MV-4-11 (cell line): ENCODE measurements around the gene CRYBB1.
A peak's percentile ranks its signal among the peaks of the same experiment; 100 is the strongest.

Experiments used
- DNase-seq: peaks from one replicate; lab custom pipeline; 2025; lab: John Stamatoyannopoulos, UW

Gene CRYBB1

DNA sequence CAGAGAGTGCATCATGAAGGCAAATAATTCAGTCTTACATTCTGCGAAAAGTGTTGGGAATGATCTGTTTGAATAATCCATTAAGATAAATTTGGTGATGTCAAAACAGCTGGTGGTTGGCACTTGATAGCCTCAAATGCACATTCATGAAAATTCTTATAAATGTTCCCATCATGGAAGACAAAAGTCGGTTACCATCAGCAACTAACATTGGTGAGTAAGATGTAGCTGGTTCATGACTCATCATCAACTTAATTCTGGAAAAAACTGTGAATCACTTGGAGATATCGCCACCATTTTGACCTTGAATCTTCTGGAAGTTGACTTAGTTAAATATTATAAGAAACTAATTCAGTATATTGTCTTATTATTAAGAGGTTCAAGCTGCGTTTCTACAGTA is 11.2 kb downstream of the CRYBB1 start:
- no peak for DNase-seq

DNA sequence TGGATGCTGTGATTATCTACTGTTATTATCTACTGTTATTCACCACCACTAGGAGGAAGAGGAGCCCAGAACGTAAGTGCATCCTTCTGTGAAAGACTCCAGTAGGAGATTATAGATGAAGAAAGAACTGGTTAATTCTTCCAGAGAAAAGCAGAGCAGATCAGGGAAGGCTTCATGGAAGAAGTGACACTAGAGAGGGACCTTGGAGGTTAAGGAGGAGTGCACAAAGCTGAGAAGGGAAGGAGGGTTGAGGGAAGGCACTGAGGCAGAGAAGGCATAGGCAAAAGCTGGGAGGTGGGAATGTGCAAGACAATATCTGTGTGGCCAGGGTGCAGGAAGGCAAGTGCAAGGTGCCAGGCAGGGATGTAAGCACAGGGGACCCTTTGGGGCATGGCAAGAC is 13.5 kb downstream of the CRYBB1 start:
- no peak for DNase-seq

DNA sequence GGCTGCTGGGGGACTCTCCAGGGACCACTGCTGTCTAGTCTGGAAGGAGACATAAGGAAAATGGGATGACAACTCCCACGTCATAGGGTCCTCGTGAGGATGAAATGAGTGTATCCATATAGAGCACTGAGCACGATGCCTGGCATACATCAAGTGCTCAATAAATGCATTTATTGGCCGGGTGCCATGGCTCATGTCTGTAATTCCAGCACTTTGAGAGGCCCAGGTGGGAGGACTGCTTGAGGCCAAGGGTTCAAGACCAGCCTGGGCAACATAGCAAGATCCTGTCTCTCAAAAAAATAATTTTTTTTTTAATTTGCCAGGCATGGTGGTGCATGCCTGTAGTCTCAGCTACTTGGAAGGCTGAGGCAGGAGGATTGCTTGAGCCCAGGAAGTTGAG is 15.7 kb downstream of the CRYBB1 start:
- DNase-seq: no peak

DNA sequence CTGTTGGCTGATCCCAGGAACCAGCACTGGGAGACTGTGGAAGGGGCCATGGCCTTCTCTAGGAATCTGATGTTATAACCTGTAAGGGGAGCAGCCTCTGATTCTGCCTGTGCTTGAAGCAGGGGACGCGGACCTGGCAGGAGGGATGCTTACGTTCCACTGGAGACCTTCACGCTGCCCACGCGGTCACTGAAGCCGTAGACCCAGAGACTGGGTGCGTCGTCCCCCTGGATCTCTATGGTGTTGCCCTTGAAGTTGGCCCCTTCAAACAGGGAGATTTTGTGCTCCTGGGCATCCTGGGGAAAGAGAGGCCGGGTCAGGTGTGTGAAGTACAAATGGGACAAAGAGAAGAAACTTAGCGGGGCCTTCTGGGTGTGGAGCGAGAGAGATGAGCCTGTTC is 16.1 kb downstream of the CRYBB1 start:
- no peak for DNase-seq

DNA sequence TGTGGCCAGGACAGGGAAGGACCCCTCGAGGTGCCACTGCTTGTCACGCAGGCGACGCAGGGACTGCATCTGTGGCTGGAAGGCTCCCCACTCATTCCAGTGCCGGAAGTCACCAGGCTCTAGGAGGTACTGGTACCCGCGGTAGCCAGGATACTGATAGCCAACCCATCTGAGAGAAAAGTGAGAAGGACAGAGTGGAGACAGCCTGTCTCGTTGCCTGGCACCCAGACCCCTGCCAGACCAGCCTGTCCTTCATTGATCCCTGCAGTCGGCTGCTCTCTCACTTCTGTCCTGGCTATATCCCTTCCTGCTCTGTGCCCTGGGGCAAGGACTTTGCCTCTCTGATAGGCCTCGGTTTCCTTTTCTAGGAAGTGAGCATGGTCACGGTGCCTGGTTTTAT is 18.3 kb downstream of the CRYBB1 start:
- no peak for DNase-seq

DNA sequence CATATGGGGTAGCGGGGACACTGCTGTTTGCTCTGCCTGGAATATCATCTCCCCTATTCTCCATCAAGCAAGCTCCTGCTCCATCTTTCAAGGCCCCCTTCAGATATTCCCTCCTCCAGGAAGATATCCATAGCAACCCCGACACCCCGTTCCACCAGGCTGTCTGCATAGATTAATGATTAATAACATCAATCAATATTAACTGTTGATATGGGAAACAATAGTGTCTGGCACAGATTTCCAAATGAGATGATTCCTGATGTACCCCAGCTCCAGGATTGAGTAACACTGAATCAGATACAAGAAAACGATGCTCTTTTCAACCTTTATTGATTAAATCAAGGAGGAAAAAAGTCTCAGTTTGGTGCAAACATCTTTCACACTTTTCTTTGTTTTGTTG is 20.3 kb downstream of the CRYBB1 start:
- DNase-seq: no peak

DNA sequence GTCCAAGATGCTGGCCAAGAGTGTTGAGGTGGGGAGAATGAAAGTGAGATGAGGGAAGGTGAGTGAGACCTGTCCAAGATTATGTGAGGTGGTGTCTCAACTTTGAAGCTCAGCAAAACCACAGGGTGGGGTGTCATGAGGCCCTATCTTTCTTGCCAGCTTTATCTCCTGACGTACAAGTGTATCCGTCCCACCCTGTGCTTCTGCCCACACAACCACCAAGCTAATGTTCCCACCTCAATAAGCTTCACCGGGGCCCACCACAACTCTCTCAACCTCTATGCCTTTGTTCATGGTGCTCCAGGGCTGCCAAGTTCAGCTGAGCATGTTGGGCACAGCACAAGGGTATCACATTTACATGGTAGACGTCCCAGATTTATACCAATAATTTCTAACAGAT is 20.8 kb downstream of the CRYBB1 start:
- DNase-seq: no peak

DNA sequence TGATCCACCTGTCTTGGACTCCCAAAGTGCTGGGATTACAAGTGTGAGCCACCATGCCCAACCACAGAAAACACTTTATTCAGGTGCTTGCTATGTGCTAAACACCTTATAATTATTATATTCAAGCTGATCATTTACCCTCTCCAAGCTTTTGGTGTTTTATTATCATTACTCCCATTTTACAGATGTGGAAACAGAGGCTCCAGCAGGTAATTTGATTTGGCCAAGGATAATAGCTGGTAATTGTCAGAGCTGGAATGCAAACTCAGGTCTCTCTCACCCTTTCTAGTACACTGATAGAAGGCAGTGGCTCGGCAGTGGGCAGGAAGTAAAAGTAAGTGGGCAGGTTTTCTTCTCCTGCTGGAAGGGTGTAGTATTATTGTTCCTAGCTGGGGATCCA is 24.1 kb downstream of the CRYBB1 start:
- no peak for DNase-seq

DNA sequence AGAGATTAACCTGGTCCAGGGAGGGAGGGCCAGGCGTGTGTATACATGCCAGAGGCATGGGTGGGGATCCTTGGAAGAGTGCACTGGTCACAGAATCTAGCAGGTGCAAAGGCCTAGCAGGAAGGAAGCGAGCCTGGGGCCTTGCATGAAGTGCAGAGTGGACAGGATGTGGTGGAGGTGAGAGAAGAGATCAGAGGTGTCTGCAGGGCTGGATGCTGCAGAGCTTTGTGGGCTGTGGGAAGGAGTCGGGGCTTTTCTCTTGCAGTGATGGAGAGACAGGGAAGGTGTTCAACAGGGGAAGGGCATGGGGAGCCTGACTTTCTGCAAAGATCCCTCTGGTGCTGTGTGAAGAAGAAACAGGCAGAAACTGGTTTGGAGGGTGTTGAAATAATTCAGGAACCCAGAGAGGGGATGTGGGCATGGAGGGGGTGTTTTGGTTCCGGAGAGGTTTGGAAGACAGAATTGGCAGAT is 25.4 kb downstream of the CRYBB1 start:
- DNase-seq: peak; percentile 63

DNA sequence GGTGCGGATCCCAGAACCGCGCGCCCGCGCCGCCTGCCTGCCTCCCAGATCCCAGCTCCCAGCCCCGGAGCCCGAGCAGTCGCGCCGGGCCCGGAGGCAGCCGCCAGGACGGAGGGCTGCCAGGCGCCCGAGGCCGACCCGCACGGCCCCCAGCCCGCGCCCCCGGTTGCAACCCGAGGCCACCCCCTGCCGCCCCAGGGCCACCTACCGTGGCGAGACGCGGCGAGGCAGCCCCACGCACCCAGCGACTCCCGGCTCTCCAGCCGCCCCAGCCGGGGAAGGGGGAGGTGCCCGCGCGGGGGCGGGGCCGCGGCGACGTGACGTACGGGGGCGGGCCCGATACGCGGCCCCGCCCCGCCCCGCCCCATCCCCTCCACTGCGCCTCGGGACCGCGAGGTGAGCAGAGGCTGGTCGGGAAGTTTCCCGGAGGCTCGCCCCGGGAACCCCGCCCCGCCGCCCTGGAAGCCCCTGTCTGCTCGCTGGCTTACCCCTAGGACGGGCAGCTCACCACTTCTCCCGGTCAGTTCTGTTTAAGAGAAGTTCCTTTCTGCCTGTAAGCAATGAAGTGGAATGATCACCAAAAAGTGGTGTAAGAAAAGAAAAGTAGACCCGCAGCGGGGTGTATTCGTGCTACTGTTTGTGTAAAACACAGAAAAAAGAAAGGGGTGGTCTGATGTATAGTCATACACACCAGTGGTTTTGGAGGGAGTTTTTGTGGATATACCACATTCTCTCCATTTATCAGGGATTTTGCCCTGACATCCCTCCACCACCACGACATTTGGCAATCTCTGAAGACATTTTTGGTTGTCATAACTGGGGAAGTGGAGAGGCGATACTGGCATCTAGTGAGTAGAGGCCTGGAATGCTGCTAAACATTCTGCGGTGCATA is 27.7 kb downstream of the CRYBB1 start, which contains the start of gene TPST2:
TSS of gene TPST2 (minus strand) at position 288 of the 892 bp plus-strand sequence. CDS start 48,502 bp downstream, outside the sequence.
- DNase-seq: peak; percentile 59

DNA sequence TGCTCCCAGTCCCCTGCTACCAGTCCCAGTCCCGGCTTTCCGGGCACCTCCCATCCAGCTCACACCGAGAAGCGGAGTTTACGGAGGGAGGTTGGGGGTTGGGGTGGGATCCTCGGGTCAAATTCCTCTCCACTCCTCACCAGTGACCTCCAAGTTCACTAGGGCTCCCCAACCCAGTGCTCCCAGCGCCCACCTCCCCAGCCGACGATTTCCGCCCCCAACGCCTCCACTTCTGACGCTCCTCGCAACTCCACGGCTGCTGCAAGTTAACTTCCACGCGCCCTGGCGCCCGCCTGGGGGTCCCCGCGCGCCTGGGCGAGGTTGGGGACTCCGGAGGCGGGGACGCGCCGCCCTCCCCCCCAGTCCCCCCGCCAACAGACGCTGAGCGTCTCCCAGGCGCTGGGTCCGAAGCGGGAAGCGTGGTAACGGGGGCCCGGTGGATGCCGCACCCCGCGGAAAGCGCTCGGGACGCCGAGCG is 28.4 kb downstream of the CRYBB1 start:
- no peak for DNase-seq

DNA sequence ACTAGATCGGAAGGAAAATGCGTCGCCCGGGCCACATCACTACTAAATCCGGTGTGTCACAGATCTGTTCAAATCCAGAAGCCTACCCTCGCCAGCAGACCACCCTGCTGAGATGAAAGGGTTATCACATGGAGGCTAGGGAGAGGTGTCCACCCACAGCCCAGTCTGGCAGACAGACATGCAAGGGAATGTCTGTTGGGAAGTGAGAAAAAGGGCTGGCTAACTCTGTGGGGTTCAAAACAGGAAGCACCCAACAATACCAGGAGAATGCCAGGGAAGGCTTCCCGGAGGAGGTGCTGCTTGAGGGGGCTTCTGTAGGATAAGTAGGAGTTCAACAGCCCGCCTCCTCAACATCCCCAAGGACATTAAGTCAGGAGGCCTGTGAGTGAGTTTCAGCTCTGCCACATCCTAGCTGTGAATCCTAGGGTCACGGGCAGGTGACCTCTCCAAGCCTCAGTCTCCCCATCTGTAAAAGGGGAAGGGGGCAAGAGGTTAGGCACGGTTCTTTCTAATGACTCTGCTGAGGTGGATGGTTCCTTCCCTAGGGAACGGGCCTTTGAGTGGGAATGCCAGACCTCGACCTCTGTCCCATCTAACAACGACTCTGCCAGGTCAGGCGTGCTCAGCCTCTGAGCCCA is 29.0 kb downstream of the CRYBB1 start:
- peak; percentile 12 for DNase-seq

DNA sequence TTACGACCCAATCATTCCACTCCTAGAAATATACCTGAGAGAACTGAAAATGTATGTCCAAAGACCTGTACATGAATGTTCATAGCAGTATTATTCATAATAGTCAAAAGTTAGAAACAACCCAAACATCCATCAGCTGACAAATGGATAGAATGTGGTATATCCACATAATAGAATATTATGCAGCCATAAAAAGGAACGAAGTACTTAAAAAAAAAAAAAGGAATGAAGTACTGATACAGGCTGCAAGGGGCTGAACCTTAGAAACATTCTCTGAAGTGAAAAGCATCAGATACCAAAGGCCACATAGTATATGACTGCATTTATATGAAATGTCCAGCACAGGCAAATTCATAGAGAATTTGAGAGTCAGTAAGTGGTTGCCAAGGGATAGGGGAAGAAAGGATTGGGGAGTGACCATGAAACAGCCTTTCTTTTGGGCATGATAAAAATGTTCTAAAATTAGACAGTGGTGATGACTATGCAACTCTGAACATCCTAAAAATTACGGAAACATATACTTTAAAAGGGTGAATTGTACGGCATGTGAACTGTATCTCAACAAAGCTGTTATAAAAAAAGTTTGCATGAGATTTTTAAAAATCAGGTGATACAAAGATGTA is 29.7 kb downstream of the CRYBB1 start:
- DNase-seq: peak; percentile 83

DNA sequence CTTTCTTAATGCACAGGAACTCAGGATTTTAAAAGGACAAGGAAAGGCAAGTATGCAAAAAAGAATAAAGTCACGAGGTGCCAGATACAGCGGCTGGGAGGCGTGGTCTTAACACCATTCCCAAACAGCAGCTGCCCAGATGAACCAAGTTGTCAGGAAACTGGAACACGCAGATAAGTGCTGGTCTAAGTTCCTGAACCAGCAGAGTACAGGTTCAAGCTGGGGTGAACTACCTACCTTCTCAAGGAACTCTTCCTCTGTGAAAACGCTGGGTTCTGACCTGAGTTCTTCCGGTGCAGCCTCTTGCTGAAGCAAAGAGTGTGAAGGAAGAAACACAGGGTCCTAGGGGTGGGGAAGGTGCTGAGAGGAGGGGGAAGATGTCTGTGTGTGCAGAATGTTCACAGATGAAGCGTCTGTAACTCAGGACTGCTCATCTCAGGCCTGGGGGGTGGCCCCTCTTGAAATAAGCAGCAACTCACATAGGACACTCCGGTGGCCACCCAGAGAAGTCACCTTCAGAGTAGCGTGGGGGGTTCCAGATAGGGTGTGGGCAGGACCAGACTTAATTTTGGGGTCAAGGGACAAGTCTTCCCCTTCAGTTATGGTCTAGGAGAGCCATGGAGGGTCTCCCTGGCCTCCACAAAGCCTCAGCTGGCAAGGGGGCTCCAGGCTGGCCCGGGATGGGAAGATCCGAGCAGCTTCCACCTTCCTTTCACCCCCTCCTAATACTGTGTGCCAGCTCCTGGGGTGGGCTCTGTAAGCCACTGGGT is 31.1 kb downstream of the CRYBB1 start:
- DNase-seq: no peak

DNA sequence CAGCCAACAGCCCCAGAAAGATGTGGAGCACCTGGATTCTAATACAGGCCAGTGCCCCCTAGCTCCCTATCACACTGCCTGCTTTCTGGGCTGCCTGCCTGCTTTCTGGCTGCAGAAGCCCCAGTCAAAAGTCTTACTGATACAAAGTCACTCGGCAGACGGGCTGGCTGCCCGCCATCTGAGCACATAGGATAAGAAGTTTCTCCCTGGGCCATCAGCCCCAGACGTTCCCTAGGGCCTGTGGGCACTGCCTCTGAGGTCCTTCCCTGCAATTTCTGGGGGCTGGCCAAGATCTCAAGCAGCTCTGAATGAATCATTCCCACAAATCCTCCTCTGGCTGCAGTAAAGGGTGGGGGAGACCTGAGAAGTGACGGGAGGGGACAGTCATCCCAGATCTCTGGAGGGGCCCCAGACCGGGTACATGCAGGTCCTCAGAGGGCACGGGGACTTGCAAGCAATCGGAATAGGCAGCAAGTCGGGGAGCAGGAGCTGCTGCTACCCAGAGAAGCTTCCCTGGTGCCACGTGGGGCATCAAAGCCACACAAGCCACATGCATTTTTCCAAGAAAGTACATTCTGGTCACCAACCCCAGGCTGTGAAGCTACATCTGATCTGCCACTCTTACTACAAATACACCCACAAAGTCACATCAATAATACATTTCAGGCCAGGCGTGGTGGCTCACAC is 32.6 kb downstream of the CRYBB1 start:
- DNase-seq: peak; percentile 39

DNA sequence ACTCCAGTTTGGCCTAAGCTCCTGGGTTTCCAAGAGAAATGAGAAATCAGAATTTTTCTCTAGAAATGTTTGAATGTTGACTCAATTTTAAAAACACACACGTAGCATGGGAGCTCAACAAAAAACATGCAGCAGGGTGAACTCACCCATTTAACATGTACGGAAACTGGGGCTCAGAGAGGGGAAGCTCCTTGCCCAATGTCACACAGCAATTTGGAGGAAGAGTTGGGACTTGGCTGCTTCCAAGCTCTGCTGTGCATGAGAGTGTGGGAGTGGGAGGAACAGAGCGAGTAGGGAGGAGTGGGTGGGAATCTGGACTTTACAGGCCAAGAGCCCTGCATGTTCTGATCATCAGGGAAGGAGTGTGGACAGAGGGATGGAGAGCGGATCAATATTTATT is 33.8 kb downstream of the CRYBB1 start:
- DNase-seq: no peak

DNA sequence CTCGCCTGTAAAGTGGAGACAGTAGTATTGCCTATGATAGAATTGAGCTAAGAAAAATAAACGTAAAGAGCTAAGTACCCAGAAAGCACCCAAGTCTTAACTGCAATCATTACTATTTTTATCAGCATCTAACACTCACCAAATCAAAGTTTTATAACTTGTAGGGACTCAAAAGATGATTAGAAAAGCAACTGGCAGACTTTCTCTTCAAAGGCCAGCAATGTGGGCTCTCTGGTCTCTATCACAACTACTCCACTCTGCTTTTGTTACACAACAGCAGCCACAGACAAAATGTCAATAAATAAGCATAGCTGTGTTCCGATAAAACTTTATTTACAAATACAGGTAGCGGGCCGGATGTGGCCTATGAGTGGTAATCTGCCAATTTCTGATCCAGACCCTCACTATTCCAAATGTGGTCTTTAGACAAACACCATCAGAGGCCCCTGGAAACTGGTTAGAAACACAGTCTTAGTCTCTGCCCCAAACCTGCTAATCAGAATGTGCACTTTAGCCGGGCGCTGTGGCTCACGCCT is 36.1 kb downstream of the CRYBB1 start:
- no peak for DNase-seq

DNA sequence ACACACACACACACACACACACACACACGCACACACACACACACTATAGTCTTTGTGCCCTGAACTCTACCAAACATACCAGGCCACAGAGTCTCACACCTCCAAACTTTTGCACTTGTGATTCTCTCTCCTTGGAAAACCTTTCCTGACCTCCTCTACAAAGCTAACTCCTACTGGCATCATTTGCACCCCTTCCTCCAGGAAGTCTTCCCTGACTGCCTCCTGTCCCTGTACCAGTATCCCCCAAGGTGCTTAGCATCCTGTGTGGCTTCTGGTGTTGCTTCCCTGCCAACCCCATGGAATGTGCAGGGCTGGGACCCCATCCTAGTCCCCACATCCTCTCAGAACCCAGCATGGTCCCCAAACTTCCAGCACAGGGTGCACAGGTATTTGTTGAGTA is 36.8 kb downstream of the CRYBB1 start:
- DNase-seq: no peak

DNA sequence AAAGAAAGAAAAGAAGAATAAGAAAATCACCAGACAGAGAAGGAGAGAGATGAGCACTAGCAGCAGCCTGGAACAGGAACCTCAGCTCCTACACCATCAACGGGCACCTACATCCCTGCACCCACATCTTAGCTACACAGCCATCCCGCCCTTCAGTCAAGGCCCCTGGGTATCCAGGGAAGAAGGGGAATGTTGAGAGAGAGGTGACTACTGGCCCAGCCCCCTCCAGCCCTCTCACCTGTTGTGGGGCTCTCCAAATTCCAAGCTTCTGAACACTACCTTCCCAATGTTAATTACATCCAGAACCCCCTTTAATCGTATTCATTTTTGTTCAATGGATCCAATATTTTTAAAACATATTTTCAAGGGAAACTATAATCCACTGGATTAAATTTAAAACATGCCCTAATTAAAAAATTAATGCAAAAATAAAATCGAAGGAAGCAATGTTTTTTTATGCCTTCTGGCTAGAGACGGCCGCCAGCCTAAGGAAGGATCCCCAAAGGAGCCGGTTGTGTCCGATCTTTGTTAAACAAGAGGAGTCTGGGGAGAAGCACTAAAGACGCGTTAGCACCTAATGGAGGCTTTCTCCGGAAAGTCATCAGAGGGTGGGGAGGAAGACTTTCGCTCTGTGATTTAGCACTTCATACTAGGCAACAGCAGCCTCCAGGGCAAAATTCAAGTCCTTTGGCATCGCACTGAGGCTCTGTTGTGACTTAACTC is 37.4 kb downstream of the CRYBB1 start:
- DNase-seq: no peak

DNA sequence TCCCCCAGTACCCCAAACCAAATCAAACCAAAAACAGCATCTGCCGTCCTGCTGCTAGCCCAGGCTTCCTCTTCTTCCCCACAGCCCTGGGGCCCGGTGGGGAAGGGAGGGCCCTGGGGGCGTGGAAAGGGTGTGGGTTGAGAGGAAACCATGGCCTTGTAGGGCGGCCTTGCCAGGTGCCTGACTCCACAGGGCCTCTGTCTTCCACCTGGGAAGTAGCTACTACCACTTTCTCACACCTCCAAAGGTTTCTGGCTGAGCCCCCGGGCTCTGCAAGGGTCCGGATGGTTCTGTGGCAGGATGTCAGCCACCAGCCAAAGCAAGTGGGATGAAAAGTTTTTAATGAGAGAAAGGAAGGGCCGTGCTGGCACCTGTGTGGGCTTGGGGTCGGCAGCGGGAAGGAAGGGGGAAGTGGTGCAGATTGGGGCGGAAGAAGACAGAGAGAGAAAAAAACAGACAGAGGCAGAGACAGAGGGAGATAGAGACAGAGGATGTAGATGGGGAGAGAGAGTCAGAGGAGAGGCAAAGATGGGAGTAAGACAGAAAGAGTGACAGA is 38.4 kb downstream of the CRYBB1 start:
- peak; percentile 62 for DNase-seq
